ENCODE measurements around the gene ITPKB.

The ITPKB gene

DNA sequence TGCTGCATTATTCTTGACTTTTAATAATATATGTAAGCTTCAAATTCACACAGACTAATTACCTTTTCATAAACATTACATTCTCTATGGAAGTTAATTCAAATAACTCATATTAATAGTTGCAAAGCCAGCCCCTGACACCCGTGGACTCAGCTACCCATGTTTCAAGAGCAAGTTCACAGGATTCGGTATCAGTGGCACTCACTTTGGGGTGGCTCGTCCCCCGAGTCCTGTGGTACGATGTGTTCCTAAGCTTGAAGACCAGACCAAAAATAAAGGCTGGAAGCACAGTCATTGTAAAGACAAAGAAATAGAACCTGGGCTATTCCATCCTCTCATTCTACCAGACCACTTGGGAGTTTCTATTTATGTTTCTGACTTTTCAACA lies 70.9 kb downstream of the ITPKB start:
- DNase-seq (ENCODE audit: low read depth in 4 of 4, low spot score in 1 of 4), result no peak

- DNase-seq (ENCODE audit: low read depth in 4 of 4, low spot score in 1 of 4), result no peak
Observed at GRCh38 chr1:226666692-226667091, 72.4 kb downstream of the ITPKB start.

GRCh38 chr1:226666164-226666506 lies 72.9 kb downstream of the ITPKB start:
- no peak for DNase-seq (ENCODE audit: low read depth in 4 of 4, low spot score in 1 of 4)

DNA sequence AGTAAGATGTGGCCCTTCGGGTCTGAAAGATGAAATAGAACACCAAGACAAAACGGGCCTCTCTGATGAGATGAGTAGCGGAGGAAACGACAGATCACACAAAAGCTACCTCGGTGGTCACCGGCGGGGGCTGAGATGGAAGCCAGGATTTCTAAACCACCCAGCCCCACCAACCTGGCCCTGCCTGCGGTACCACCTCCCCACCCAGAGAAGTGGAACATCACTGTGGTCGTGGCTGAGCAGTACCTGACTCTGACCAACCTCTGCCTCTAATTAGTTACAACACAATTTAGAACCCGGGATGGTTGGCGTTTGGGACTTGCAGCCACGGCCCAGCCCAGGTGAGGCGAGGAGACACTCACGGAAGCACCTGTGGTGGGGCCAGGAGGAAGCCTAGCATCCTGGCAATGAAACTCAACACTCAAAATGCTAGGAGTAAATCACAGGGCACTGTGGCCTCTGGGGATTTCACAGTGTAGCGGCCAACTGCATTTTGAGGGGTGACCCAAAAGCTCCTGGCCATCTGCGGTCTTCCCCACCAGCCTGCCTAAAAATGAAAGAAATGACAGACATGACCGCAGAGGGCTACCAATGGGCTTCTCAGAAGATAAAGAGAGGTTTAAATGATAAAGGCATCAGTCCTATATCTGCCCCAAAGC lies 73.4 kb downstream of the ITPKB start:
- no peak for DNase-seq (ENCODE audit: low read depth in 4 of 4, low spot score in 1 of 4)

DNA sequence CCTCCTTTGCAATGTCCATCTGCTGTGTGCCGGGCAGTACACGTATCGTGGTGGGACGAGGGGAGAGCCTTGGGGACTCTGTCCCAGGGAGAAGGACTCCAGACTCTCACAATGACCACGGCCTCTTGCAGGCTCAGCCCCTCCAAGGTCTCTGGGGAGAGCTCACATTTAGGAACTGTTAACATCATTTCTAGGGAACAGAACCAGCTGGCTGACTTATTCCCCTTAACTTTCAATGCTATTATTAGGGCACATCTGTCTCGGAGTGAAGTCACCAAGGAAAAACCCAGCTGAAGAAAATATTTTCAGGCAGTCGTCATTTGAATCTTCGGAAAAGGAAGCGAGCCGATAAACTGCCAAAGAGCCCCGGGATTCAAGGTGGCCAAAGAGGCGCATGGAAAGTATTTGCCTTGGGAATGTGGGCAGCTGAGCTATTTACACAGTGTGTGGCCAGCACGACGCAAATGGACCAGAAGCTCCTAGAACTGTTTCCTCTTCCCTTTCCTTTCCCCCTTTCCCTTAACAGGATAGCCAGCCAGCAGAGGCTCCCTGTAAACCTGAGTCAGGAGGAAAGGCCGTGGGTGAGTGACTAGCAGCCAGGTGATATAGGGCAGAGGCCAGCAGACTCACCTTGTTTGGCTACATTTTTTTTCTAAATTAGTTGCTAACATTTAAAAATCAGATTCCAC lies 74.5 kb downstream of the ITPKB start:
- no peak for DNase-seq (ENCODE audit: low read depth in 4 of 4, low spot score in 1 of 4)

DNA sequence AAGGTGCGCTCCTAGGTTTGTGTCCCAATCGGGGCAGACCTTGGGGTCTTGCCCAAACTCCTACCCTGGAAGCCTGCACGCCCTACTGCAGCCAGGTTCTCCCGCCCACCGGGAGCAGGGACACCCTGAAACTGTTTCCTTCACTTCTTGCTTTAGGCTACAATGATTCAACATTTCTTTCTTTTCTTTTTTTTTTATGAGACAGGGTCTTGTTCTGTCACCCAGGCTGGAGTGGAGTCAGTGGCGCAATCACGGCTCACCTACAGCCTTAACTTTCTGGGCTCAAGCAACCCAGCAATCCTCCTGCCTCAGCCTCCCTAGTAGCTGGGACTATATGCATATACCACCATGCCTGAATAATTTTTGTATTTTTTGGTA lies 75.8 kb downstream of the ITPKB start:
- no peak for DNase-seq (ENCODE audit: low read depth in 4 of 4, low spot score in 1 of 4)

GRCh38 chr1:226662642-226663326 lies 76.3 kb downstream of the ITPKB start:
- peak; percentile 46 to 75 (median 68) for DNase-seq (ENCODE audit: low read depth in 4 of 4, low spot score in 1 of 4)

- no peak for DNase-seq (ENCODE audit: low read depth in 4 of 4, low spot score in 1 of 4)
Observed at GRCh38 chr1:226661965-226662364, 77.1 kb downstream of the ITPKB start.

GRCh38 chr1:226661271-226661670 lies 77.8 kb downstream of the ITPKB start:
- no peak for DNase-seq (ENCODE audit: low read depth in 4 of 4, low spot score in 1 of 4)

GRCh38 chr1:226660410-226661182 lies 78.5 kb downstream of the ITPKB start:
- DNase-seq (ENCODE audit: low read depth in 4 of 4, low spot score in 1 of 4), result no peak

- no peak for DNase-seq (ENCODE audit: low read depth in 4 of 4, low spot score in 1 of 4)
Observed at GRCh38 chr1:226659641-226660040, 79.4 kb downstream of the ITPKB start.

DNA sequence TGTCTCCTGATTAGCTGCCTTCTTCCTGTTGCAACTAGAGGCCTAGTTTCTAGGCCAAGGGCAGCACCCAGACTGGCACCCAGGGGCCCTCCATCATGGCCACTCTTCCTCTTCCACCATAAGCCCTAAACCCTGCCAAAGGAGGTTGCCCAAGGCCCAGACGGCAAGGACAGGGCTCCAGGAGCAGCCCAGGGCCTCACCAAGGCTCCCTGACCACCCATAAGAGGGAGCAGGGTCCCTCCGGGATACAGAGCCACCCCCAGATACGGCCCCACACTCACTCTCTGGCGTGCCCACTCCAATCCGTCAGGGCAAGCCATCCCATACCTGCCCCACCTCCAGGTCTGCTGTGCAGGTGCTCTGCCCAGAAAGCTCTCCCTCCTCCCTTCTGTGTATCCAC lies 79.9 kb downstream of the ITPKB start:
- DNase-seq (ENCODE audit: low read depth in 4 of 4, low spot score in 1 of 4), result no peak

DNA sequence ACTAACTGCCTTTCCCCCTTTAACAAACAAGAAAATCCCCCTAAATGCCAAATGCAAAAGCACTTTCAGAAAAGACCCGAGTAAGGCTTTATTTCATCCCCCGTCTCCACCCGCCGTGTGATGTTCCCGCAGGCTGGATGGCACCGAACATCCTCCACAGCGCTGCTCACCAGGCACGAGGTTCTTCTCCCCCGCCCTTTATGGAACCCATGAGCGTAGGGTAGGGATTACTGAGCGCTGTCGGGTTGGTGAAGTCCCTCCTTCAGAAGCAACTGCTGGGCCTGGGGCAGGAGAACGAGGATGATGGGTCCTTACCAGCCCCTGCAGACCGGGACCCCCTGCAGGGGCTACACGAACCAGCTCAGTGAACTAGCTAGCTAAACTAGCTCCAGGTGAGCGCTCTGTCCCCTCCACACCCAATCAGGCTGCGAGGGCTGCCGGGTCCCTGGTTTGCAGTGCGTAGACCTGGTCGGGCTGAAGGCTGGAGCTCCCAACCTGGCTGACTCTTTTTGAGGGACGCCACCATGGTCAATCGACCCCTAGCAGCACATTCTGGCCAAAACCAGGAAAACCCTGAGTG lies 80.4 kb downstream of the ITPKB start:
- no peak for DNase-seq (ENCODE audit: low read depth in 4 of 4, low spot score in 1 of 4)

GRCh38 chr1:226657895-226658545 lies 81.1 kb downstream of the ITPKB start:
- no peak for DNase-seq (ENCODE audit: low read depth in 4 of 4, low spot score in 1 of 4)

- no peak for DNase-seq (ENCODE audit: low read depth in 4 of 4, low spot score in 1 of 4)
Observed at GRCh38 chr1:226656601-226657277, 82.3 kb downstream of the ITPKB start.

GRCh38 chr1:226656201-226656600 lies 82.9 kb downstream of the ITPKB start:
- DNase-seq (ENCODE audit: low read depth in 4 of 4, low spot score in 1 of 4), result no peak

- no peak for DNase-seq (ENCODE audit: low read depth in 4 of 4, low spot score in 1 of 4)
Observed at GRCh38 chr1:226655251-226656163, 83.6 kb downstream of the ITPKB start.

DNA sequence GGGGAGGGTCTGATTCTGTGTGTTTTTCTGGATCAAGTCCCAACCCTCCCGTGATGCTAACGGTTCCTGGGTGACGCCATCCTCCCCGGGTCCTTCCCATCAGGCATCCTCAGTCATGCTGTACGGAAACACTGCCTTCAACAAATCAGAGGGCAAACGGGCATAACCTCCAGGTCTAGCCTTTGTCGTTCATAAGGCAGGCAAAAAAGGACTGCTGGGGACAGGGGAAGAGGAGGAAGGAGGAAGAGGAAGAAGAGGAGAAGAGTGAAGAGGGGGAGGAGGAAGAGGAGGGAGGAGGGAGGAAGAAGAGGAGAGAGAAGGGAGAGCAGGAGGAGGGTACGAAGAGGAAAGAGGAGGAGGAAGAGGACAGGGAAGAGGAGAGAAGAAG lies 84.4 kb downstream of the ITPKB start:
- DNase-seq (ENCODE audit: low read depth in 4 of 4, low spot score in 1 of 4), result no peak

DNA sequence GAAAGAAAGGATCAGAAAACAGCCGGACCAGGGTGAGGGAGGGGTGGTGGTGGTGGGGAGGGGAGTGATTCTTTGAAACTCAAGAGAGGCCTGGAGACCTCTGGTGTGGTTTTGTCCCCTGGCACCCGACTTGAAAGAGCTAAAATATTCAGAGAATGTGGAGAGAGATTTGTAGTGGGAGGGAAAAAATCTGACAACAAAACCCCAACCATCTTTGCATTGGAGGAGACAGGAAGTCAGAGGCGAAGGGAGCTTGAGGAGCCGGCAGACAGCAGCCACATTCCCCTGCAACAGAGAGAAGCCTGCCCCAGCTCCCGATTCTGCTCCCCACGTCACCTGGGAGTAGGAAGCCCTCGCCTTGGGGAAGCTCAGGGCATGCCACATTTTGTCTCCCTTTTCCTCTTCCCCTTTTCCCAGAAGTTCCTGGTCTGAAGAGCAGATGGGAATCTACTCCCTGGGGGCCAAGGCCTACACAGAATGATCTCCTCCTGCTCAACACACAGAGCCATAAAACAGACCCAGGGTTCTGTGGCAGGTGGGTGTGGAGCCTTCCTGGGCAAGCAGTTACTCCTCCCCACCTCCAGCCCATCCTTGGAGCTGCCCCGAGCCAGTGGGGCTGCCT lies 84.9 kb downstream of the ITPKB start:
- no peak for DNase-seq (ENCODE audit: low read depth in 4 of 4, low spot score in 1 of 4)

Measured in stimulated activated CD4-positive, alpha-beta T cell treated with anti-CD3 and anti-CD28 coated beads, Interleukin-1b, Interleukin-23, amount 100 ng/mL, for 24 hours (primary cell).